HL-60 (cell line): ENCODE results near the gene CKAP2.
"Not testable (repeated sequence)": the region's sequence is repeated elsewhere in the genome, so short reads cannot be mapped to it uniquely, and the experiment has no call there.

Experiments
- DNase-seq, 2 experiments: peaks; one replicate each; pipeline ENCODE4 v3.0.0-alpha.2; 2010 to 2020; ENCODE audit warnings: low read depth in 1 of 2, low spot score in 1 of 2
- H3K27ac ChIP-seq: fragments of 250-450 bp; sonication (Bioruptor Pico); replicated peaks from 2 replicates; pipeline ENCODE4 v1.5.1; 2020; ENCODE audit warnings: mild to moderate bottlenecking, moderate library complexity
- H3K27me3 ChIP-seq: fragments of 250-450 bp; sonication (Bioruptor Pico); 2 replicates; pipeline ENCODE4 v1.5.1; 2021; ENCODE audit warnings: mild to moderate bottlenecking, moderate library complexity; ENCODE audit not compliant: insufficient read depth, poor library complexity, severe bottlenecking
- H3K4me3 ChIP-seq: replicated peaks from 2 replicates; pipeline ENCODE4 v1.5.1; 2011; ENCODE audit warnings: mild to moderate bottlenecking, control low read depth, low read length; ENCODE audit not compliant: insufficient read depth
- CTCF ChIP-seq: IDR thresholded peaks from one replicate; pipeline ENCODE4 v1.5.1; 2011; ENCODE audit warnings: low read length, control low read depth, inconsistent platforms; ENCODE audit not compliant: insufficient read depth
- GABPA ChIP-seq: IDR thresholded peaks from 2 replicates; pipeline ENCODE4 v1.6.1; 2012; ENCODE audit warnings: low read depth
- POLR2AphosphoS5 ChIP-seq: IDR thresholded peaks from 2 replicates; pipeline ENCODE4 v1.6.1; 2012; ENCODE audit warnings: low read depth
- REST ChIP-seq: IDR thresholded peaks from 2 replicates; pipeline ENCODE4 v1.6.1; 2012; ENCODE audit warnings: low read depth; ENCODE audit not compliant: insufficient replicate concordance
- SPI1 ChIP-seq: IDR thresholded peaks from 2 replicates; pipeline ENCODE4 v1.6.1; 2012; ENCODE audit warnings: low read depth, mild to moderate bottlenecking, borderline replicate concordance

The CKAP2 gene

GRCh38 chr13:52459668-52460067 is 4.4 kb downstream of the CKAP2 start:
- no peak for DNase-seq
- Histone ChIP-seq H3K27ac (no peak overlapping the region), H3K4me3 (no peak overlapping the region), H3K27me3 (no peaks in the 10 kb centered on the region)
- TF ChIP-seq SPI1, result no peak
- TF ChIP-seq REST, result no peak

DNA sequence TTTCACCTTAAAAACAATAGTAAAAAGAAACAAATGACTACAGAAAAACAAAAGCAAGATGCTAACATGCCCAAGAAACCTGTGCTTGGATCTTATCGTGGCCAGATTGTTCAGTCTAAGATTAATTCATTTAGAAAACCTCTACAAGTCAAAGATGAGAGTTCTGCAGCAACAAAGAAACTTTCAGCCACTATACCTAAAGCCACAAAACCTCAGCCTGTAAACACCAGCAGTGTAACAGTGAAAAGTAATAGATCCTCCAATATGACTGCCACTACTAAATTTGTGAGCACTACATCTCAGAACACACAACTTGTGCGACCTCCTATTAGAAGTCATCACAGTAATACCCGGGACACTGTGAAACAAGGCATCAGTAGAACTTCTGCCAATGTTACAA is 6.0 kb downstream of the CKAP2 start:
- Histone ChIP-seq H3K27ac (no peak overlapping the region), H3K27me3 (no peaks in the 10 kb centered on the region), H3K4me3 (no peak overlapping the region)
- no peak for TF ChIP-seq GABPA
- TF ChIP-seq POLR2AphosphoS5, result no peak
- no peak for TF ChIP-seq SPI1
- no peak for TF ChIP-seq CTCF
- no peak for TF ChIP-seq REST
- no peak for DNase-seq

- H3K27me3 ChIP-seq, result no peaks in the 10 kb centered on the region
- no peak overlapping the region for H3K27ac ChIP-seq
- TF ChIP-seq POLR2AphosphoS5 (no peak), SPI1 (no peak), REST (no peak), CTCF (no peak), GABPA (no peak)
- no peak overlapping the region for H3K4me3 ChIP-seq
- DNase-seq, result no peak
Measured at GRCh38 chr13:52463526-52463925, 8.2 kb downstream of the CKAP2 start.

GRCh38 chr13:52468487-52468886 is 13.2 kb downstream of the CKAP2 start:
- H3K27ac ChIP-seq, DNase-seq, H3K27me3 ChIP-seq, H3K4me3 ChIP-seq: not testable (repeated sequence)

- not testable (repeated sequence) for H3K27ac ChIP-seq, H3K4me3 ChIP-seq, H3K27me3 ChIP-seq, DNase-seq
Measured at GRCh38 chr13:52480677-52481428, 25.6 kb downstream of the CKAP2 start.

DNA sequence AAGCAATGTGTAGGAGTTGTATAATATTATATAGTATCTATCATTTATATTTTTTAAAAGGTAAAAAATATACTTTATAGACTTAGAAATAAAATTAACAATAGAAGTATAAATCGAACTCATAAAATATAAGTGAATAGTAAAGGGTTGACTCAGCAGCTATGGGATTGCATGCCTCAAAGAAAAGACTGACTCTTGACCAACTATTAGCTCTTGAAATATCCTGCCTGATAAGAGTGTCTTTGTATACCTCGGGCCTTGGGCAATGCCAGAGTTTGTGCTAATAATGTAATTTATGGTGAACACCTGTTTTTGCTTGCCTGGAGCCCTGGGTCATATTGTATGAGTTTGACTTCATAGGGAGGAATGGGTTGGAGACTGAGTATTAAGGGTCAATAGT is 31.8 kb downstream of the CKAP2 start:
- not testable (repeated sequence) for DNase-seq, H3K27ac ChIP-seq, H3K27me3 ChIP-seq, H3K4me3 ChIP-seq

GRCh38 chr13:52488763-52489162 is 33.5 kb downstream of the CKAP2 start:
- not testable (repeated sequence) for DNase-seq, H3K27ac ChIP-seq, H3K4me3 ChIP-seq, H3K27me3 ChIP-seq
